CD14-positive monocyte (primary cell): ENCODE data around the gene SFN. TPM values are rescaled to one million over a fixed set of nuclear protein-coding genes. Genes with fewer than 3 reads are reported as not detected.
"Not testable (repeated sequence)": the region's sequence is repeated elsewhere in the genome, so short reads cannot be mapped to it uniquely, and the experiment has no call there.

Experiments used
- DNase-seq, 3 donors: peaks; one replicate each; pipeline ENCODE4 v3.0.0-alpha.2; 2011 to 2022
- H2AFZ ChIP-seq: 2 replicates; pipeline ENCODE4 v1.6.0; 2012; ENCODE audit warnings: mild to moderate bottlenecking, low read depth, low read length, inconsistent platforms; ENCODE audit not compliant: insufficient read depth, poor library complexity, severe bottlenecking
- H3K27ac ChIP-seq, 2 donors: 1 replicate in 1 of 2; 2 replicates in 1 of 2; pipeline ENCODE4 v1.5.1; 2012 to 2013; ENCODE audit warnings: low read length in 2 of 2, control low read depth in 1 of 2, inconsistent platforms in 1 of 2, low read depth in 1 of 2, mild to moderate bottlenecking in 1 of 2
- H3K27me3 ChIP-seq, 2 donors: one replicate each; pipeline versions ENCODE4 v1.6.0 to v1.6.1; 2011 to 2013; ENCODE audit warnings: low read length in 2 of 2; ENCODE audit not compliant: control insufficient read depth in 2 of 2, insufficient read depth in 2 of 2
- H3K36me3 ChIP-seq, 2 donors: replicated peaks in 1 of 2; 1 replicate in 1 of 2; 2 replicates in 1 of 2; pipeline versions ENCODE4 v1.5.1 to v1.6.1; 2012 to 2013; ENCODE audit warnings: low read length in 2 of 2, control low read depth in 1 of 2, inconsistent platforms in 1 of 2, mild to moderate bottlenecking in 1 of 2; ENCODE audit not compliant: insufficient read depth in 2 of 2, control insufficient read depth in 1 of 2
- H3K4me1 ChIP-seq, 2 donors: 1 replicate in 1 of 2; 2 replicates in 1 of 2; pipeline versions ENCODE4 v1.5.1 to v1.6.1; 2012 to 2013; ENCODE audit warnings: low read length in 2 of 2, control low read depth in 1 of 2, inconsistent platforms in 1 of 2, mild to moderate bottlenecking in 1 of 2, moderate library complexity in 1 of 2; ENCODE audit not compliant: insufficient read depth in 2 of 2, control insufficient read depth in 1 of 2
- H3K4me2 ChIP-seq: replicated peaks from 2 replicates; pipeline ENCODE3; 2012; ENCODE audit warnings: low read length, moderate library complexity, mild to moderate bottlenecking; ENCODE audit not compliant: poor library complexity, severe bottlenecking; ENCODE audit errors: extremely low read depth
- H3K4me3 ChIP-seq, 3 experiments: fragments of 200-600 bp in 1 of 3; sonication (generic) in 1 of 3; replicated peaks in 1 of 3; 1 replicate in 2 of 3; 2 replicates in 1 of 3; pipeline ENCODE4 v1.5.1; 2011 to 2013; ENCODE audit warnings: low read length in 3 of 3, mild to moderate bottlenecking in 3 of 3, control low read depth in 2 of 3, low read depth in 2 of 3, inconsistent platforms in 1 of 3, moderate library complexity in 1 of 3
- H3K79me2 ChIP-seq: 2 replicates; pipeline ENCODE4 v1.6.0; 2012; ENCODE audit warnings: mild to moderate bottlenecking, control low read depth, inconsistent platforms, low read length, moderate library complexity; ENCODE audit not compliant: insufficient read depth
- H3K9ac ChIP-seq: 2 replicates; pipeline ENCODE4 v1.6.0; 2017; ENCODE audit warnings: low read length, mild to moderate bottlenecking; ENCODE audit not compliant: insufficient read depth, poor library complexity, severe bottlenecking
- H3K9me3 ChIP-seq, 2 donors: replicated peaks in 1 of 2; 1 replicate in 1 of 2; 2 replicates in 1 of 2; pipeline versions ENCODE4 v1.5.1 to v1.6.1; 2012 to 2013; ENCODE audit warnings: low read length in 2 of 2, control low read depth in 1 of 2; ENCODE audit not compliant: control insufficient read depth in 1 of 2, insufficient read depth in 1 of 2
- H4K20me1 ChIP-seq: 2 replicates; pipeline ENCODE4 v1.6.0; 2012; ENCODE audit warnings: mild to moderate bottlenecking, low read length, control low read depth, moderate library complexity; ENCODE audit not compliant: insufficient read depth
- H3K27ac Mint-ChIP-seq, 7 donors: one replicate each; pipeline ENCODE4 v1.8.0; 2020; ENCODE audit warnings: mild to moderate bottlenecking in 7 of 7, mixed read lengths in 7 of 7, moderate library complexity in 6 of 7, inconsistent platforms in 2 of 7
- H3K27me3 Mint-ChIP-seq, 3 donors: one replicate each; pipeline ENCODE4 v1.8.0; 2021 to 2022; ENCODE audit warnings: low read depth in 3 of 3, mild to moderate bottlenecking in 3 of 3, mixed read lengths in 3 of 3, moderate library complexity in 3 of 3, inconsistent platforms in 1 of 3
- H3K36me3 Mint-ChIP-seq, 2 donors: one replicate each; pipeline ENCODE4 v1.8.0; 2020; ENCODE audit warnings: mixed read lengths in 2 of 2, inconsistent platforms in 1 of 2, mild to moderate bottlenecking in 1 of 2
- H3K4me1 Mint-ChIP-seq: one replicate; pipeline ENCODE4 v1.8.0; 2020; ENCODE audit warnings: mild to moderate bottlenecking, mixed read lengths
- H3K4me3 Mint-ChIP-seq, 2 donors: one replicate each; pipeline ENCODE4 v1.8.0; 2020; ENCODE audit warnings: mild to moderate bottlenecking in 2 of 2, mixed read lengths in 2 of 2, moderate library complexity in 1 of 2
- H3K9me3 Mint-ChIP-seq, 7 donors: one replicate each; pipeline ENCODE4 v1.8.0; 2020 to 2022; ENCODE audit warnings: mixed read lengths in 7 of 7, mild to moderate bottlenecking in 6 of 7, moderate library complexity in 6 of 7, inconsistent platforms in 2 of 7
- WGBS: methylation state at CpG from one replicate; pipeline ENCODE4 v1.1.5; 2013; ENCODE audit warnings: missing lambda C conversion rate; ENCODE audit not compliant: insufficient coverage; 5-methylcytosine and 5-hydroxymethylcytosine counted together
- intact Hi-C, 2 donors: fragments of 100-400 bp; cut with micrococcal nuclease; formaldehyde crosslinking; loops; one replicate each; pipeline versions ENCODE4 v1.15.0 to v1.15.1; 2023
- polyA plus RNA-seq, 3 donors: library from polyadenylated mRNA; depleted of rRNA in 1 of 3; unstranded in 2 of 3; stranded (reverse) in 1 of 3; fragments of 300-500 nt in 2 of 3; fragments of >200 nt in 1 of 3; fragmentation: Illumina TruSeq in 2 of 3; gene quantifications; 1 replicate in 2 of 3; 2 replicates in 1 of 3; pipeline ENCODE4 v1.2.3, GENCODE V29; 2012 to 2021
- TF ChIP-seq, protein P1 (sequence below): fragments of 200-600 bp; IDR thresholded peaks from one replicate; pipeline ENCODE4 v1.8.0; 2022; ENCODE audit warnings: antibody characterized with exemption, mild to moderate bottlenecking

Gene SFN
- polyA plus RNA-seq, 3 donors = 0.36 TPM; not detected in 2

DNA sequence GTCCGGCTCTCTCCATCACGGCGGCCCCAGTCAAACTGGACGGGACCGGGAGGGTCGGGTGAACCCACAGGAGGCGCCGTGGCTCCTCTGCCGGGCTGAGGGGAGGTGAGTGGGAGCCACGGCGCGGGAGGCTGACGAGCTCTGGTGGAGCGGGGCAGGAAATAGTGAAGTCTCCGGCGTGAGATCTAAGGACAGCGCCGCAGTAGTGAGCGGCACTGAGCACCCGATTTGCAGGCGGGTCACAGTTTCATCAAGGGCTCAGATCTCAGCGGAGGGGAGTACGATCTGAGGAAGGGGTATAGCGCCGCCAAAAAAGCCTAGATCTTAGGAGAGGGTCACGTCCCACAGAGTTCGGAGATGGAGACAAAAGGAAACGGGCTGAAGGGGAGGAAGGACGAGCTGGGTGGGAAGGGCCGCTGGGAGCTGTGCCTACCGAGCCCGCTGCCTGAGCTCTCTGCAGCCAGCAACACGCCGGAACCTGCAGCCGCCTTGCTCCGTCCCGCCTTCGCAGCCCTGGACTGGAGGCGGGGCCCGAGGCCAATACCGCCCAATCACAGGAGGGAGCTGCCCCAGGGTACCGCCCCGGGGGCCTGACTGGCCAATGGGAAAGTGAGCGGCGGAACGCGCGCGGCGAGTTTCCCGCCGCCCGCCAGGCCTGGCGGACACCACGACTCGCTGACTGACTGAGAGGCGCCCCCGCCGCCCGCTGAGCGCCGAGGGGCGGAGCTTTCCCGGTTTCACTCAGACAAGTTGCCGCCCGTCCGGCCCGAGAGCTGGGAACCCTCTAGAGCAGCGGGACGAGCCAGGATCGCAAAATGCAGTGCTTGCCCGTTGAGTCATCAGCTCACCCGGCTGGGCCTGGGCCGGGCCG is 1.9 kb downstream of the SFN start:
- Mint-ChIP-seq H3K27ac (peak overlapping the region; percentile 63 to 93 (median 81)), H3K4me3 (peak overlapping the region; percentile 93 to 96), H3K27me3 (peaks cover 5 to 8% (median 6%) of the 10 kb centered on the region in 3 donors), H3K36me3 (no peaks in the 10 kb centered on the region), H3K4me1 (peaks cover 28% of the 10 kb centered on the region), H3K9me3 (peaks cover 0 to 2% (median 0%) of the 10 kb centered on the region in 7 donors)
- Histone ChIP-seq H3K4me3 (peak overlapping the region; percentile 58 to 97 (median 81)), H3K9me3 (no peaks in the 10 kb centered on the region), H2AFZ (peak overlapping the region; percentile 95), H3K36me3 (no peaks in the 10 kb centered on the region), H3K9ac (peak overlapping the region; percentile 80), H3K4me2 (peak overlapping the region; percentile 93), H4K20me1 (no peaks in the 10 kb centered on the region), H3K79me2 (no peaks in the 10 kb centered on the region), H3K27ac (peak overlapping the region; percentile 2 to 75), H3K4me1 (peaks cover 15 to 28% of the 10 kb centered on the region in 2 donors), H3K27me3 (no peaks in the 10 kb centered on the region)
- TF ChIP-seq, protein P1, sequence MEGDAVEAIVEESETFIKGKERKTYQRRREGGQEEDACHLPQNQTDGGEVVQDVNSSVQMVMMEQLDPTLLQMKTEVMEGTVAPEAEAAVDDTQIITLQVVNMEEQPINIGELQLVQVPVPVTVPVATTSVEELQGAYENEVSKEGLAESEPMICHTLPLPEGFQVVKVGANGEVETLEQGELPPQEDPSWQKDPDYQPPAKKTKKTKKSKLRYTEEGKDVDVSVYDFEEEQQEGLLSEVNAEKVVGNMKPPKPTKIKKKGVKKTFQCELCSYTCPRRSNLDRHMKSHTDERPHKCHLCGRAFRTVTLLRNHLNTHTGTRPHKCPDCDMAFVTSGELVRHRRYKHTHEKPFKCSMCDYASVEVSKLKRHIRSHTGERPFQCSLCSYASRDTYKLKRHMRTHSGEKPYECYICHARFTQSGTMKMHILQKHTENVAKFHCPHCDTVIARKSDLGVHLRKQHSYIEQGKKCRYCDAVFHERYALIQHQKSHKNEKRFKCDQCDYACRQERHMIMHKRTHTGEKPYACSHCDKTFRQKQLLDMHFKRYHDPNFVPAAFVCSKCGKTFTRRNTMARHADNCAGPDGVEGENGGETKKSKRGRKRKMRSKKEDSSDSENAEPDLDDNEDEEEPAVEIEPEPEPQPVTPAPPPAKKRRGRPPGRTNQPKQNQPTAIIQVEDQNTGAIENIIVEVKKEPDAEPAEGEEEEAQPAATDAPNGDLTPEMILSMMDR = no peak
- WGBS = under 1% methylated on average over 75 of the region's 75 CpGs
- intact Hi-C loops = loop anchor here in 1 of 2 donors (5.0 kb wide), 1 partner anchor 38 kb away; the partner anchor contains the start of gene ZDHHC18
- peak; percentile 87 to 93 (median 91) for DNase-seq

DNA sequence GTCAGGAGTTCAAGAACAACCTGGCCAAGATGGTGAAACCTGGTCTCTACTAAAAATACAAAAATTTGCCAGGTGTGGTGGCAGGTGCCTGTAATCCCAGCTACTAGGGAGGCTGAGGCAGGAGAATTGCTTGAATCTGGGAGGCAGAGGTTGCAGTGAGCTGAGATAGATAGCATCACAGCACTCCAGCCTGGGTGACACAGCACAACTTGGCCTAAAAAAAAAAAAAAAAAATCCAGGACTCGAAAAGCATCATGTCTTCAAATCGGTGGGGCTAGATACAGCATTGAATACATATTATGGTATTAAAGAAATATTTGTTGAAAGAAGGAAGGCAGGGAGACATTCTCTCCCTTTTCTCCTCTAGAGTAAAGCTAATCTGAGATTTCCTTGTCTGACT is 10.1 kb downstream of the SFN start:
- not testable (repeated sequence) for H3K9me3 ChIP-seq, H2AFZ ChIP-seq, H3K4me2 ChIP-seq, H3K4me3 ChIP-seq, H3K27ac ChIP-seq, H3K4me3 Mint-ChIP-seq, H3K27me3 ChIP-seq, H3K79me2 ChIP-seq, H3K9ac ChIP-seq, H3K4me1 Mint-ChIP-seq, H3K9me3 Mint-ChIP-seq, DNase-seq, H3K27ac Mint-ChIP-seq, H3K4me1 ChIP-seq, H3K27me3 Mint-ChIP-seq, H4K20me1 ChIP-seq
- intact Hi-C loops = loop anchor here (10.0 kb wide), 2 partner anchors 268 to 378 kb away; no protein-coding TSS in a partner anchor
- H3K36me3 ChIP-seq = peaks cover 7 to 27% of the 10 kb centered on the region in 2 donors
- H3K36me3 Mint-ChIP-seq = peaks cover 9 to 31% of the 10 kb centered on the region in 2 donors
- no CpG with 5 or more reads among the region's 2 CpGs for WGBS
